Measurements from ENCODE around the gene COX6A1.

COX6A1 gene

GRCh38 chr12:120437735-120438494, at the start of gene COX6A1:
Gene COX6A1, plus strand, starts transcription at chr12:120438113. Its CDS starts 14 bp downstream, at chr12:120438127.
- peak; percentile 91 to 92 for DNase-seq (ENCODE audit: low read depth in 1 of 2, low spot score in 1 of 2)

GRCh38 chr12:120388691-120389481, 49.0 kb upstream of the COX6A1 start:
- no peak for DNase-seq (ENCODE audit: low read depth in 1 of 2, low spot score in 1 of 2)

- no peak for DNase-seq (ENCODE audit: low read depth in 1 of 2, low spot score in 1 of 2)
Observed at GRCh38 chr12:120390540-120391120, 47.3 kb upstream of the COX6A1 start.

GRCh38 chr12:120394483-120395367, 43.2 kb upstream of the COX6A1 start:
- DNase-seq (ENCODE audit: low read depth in 1 of 2, low spot score in 1 of 2) = no peak

- DNase-seq (ENCODE audit: low read depth in 1 of 2, low spot score in 1 of 2) = no peak
Observed at GRCh38 chr12:120397824-120398540, 39.9 kb upstream of the COX6A1 start.

GRCh38 chr12:120399531-120399930, 38.4 kb upstream of the COX6A1 start:
- DNase-seq (ENCODE audit: low read depth in 1 of 2, low spot score in 1 of 2) = no peak

- no peak for DNase-seq (ENCODE audit: low read depth in 1 of 2, low spot score in 1 of 2)
Observed at GRCh38 chr12:120402217-120402616, 35.7 kb upstream of the COX6A1 start.

GRCh38 chr12:120403869-120404268, 34.0 kb upstream of the COX6A1 start:
- no peak for DNase-seq (ENCODE audit: low read depth in 1 of 2, low spot score in 1 of 2)

GRCh38 chr12:120404271-120404670, 33.6 kb upstream of the COX6A1 start:
- no peak for DNase-seq (ENCODE audit: low read depth in 1 of 2, low spot score in 1 of 2)

GRCh38 chr12:120406069-120406468, 31.8 kb upstream of the COX6A1 start:
- no peak for DNase-seq (ENCODE audit: low read depth in 1 of 2, low spot score in 1 of 2)

GRCh38 chr12:120406553-120406952, 31.4 kb upstream of the COX6A1 start:
- DNase-seq (ENCODE audit: low read depth in 1 of 2, low spot score in 1 of 2) = no peak

- DNase-seq (ENCODE audit: low read depth in 1 of 2, low spot score in 1 of 2) = no peak
Observed at GRCh38 chr12:120408771-120409170, 29.1 kb upstream of the COX6A1 start.

GRCh38 chr12:120412421-120412820, 25.5 kb upstream of the COX6A1 start:
- DNase-seq (ENCODE audit: low read depth in 1 of 2, low spot score in 1 of 2) = no peak

GRCh38 chr12:120413901-120414695, 23.8 kb upstream of the COX6A1 start:
- no peak for DNase-seq (ENCODE audit: low read depth in 1 of 2, low spot score in 1 of 2)

GRCh38 chr12:120416490-120417216, 21.3 kb upstream of the COX6A1 start:
- no peak for DNase-seq (ENCODE audit: low read depth in 1 of 2, low spot score in 1 of 2)

- no peak for DNase-seq (ENCODE audit: low read depth in 1 of 2, low spot score in 1 of 2)
Observed at GRCh38 chr12:120417917-120418580, 19.9 kb upstream of the COX6A1 start.

- no peak for DNase-seq (ENCODE audit: low read depth in 1 of 2, low spot score in 1 of 2)
Observed at GRCh38 chr12:120421701-120422100, 16.2 kb upstream of the COX6A1 start.

GRCh38 chr12:120422892-120423456, 14.9 kb upstream of the COX6A1 start:
- no peak for DNase-seq (ENCODE audit: low read depth in 1 of 2, low spot score in 1 of 2)

Measured in stimulated activated CD4-positive, alpha-beta T cell treated with anti-CD3 and anti-CD28 coated beads, Interleukin-15, amount 100 ng/mL, for 1 hour (primary cell).